SH-SY5Y (cell line): Measurements from ENCODE around the gene THADA.

Source experiments
- GATA2 ChIP-seq: IDR thresholded peaks from 2 replicates; pipeline ENCODE4 v1.6.1; 2011; ENCODE audit warnings: mild to moderate bottlenecking, low read depth, low read length
- GATA3 ChIP-seq: IDR thresholded peaks from 2 replicates; pipeline ENCODE4 v1.6.1; 2011; ENCODE audit warnings: low read depth, mild to moderate bottlenecking, low read length, moderate library complexity

THADA gene

DNA sequence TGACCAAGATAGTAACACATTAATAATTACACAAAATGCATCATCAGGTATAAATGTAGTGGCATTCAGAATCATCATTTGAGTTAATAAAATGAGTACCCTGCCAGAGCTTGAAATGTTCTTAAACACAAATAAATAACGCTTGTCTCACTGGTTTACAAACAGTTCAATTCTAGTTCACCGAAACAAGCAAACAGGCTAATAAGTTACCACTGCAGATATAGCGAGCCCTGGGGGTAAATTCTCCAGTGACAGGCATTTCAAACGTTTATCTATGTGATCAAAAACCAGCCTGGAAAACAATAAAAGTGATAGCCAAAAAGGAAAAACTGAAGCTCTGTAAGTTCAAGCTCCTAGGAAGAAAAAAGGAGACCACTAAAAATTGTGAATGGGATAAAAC is 152.6 kb downstream of the THADA start:
- TF ChIP-seq GATA3 (peak; percentile 79), GATA2 (peak; percentile 57; the same call in 1 of the 2 replicates)

GRCh38 chr2:43441195-43441594 is 154.6 kb downstream of the THADA start:
- TF ChIP-seq GATA3 (no peak), GATA2 (no peak)

DNA sequence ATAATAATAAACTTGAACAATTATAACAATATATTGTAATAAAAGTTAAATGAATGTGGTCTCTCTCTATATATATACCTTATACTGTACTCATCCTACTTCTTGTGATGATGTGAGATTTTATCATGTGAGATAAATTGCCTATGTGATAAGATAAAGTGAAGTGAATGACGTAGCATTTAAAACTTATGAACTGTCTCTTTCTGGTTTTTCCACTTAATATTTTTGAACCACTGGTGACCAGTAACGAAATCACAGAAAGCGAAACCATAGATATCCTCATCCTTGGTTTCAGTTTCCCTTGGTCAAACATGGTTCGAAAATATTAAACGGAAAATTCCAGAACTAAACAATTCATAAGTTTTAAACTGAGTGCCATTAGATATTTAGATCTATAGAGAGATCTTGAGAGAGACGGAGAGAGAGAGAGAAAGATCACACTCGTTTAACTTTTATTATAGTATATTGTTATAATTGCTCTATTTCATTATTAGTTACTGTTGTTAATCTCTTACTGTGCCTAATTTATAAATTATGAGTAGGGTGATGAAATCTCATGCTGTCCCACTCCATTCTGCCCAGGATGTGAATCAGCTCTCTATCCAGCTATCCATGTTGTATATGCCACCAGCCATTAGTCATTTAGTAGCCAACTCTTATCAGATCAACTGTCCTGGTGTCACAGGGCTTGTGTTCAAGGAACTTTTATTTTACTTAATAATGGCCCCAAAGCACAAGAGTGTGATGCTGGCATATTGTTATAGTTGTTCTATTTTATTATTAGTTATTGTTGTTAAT is 156.8 kb downstream of the THADA start:
- TF ChIP-seq GATA3 = no peak
- no peak for TF ChIP-seq GATA2

DNA sequence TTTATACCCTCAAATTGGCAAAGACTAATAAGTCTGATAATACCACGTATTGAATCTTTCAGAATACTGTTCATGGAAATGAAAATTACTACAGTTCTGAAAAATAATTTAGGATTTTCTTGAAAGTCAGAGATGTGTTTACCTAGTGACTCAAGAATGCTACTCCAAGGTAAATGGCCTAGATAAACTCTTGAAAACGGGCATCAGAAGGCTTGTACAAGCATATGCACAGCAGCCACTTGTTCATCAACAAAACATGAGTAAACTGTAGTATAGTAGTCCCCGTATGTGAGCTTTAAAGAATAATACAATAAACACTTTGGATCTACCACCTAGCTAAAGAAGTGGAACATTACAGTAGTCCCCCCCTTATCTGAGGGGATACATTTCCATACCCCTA is 157.5 kb downstream of the THADA start:
- TF ChIP-seq GATA3 = no peak
- TF ChIP-seq GATA2 = no peak

GRCh38 chr2:43437363-43437762 is 158.5 kb downstream of the THADA start:
- no peak for TF ChIP-seq GATA3
- TF ChIP-seq GATA2 = no peak

DNA sequence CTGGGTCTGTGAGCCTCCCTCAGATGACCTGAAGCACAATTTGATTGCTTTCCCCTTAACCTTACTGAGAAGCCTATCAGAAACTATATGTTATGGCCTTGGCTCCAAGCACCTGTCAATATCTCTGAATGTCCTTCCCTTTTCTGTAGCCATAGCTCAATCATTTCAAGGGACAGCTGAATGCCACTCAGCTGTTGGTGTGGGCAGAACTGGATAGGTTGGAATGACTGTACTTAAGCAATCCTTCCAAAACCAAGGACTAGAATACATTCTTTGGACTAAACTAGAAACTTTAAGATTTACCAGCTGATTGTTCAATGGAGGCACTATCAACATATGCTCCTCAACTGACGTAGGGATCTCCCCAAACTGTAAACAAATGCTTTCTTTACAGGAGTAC is 159.4 kb downstream of the THADA start:
- TF ChIP-seq GATA3 (no peak), GATA2 (no peak)

DNA sequence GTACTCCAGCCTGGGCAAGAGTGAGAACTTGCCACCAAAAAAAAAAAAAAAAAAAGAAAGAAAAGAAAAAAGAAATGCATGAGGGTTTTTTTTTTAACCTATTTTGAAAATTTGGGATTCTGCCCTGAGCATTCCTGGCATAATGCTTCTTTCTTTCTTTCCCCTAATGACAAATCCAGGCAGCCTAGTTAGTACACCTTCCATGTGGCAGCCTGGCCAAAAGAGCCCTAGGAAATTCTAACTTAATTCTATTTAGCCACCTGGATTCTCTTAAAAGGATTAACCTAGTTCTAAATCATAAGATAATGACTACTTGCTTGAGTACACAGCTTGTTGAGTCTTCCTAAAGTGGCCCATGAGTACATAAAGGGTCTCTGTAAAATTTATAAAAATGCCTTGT is 160.1 kb downstream of the THADA start:
- no peak for TF ChIP-seq GATA2
- TF ChIP-seq GATA3 = no peak

DNA sequence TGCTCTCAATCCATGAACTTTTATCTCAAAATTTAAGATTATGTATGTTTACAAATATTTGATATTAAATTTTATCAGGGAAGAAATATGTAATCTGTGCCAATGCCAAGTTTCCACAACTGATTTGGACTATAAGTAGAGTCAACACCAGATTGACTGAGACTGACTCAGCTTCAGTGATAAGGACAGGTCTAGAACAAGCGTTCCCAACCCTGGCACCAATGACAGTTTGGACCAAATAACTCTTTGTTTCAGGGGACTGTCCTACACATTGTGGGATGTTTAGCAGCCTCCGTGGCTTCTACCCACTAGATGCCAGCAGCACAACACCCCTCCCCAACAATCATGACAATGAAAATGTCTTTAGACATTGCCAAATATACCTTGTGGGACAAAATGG is 165.3 kb downstream of the THADA start:
- TF ChIP-seq GATA2 (no peak), GATA3 (no peak)

DNA sequence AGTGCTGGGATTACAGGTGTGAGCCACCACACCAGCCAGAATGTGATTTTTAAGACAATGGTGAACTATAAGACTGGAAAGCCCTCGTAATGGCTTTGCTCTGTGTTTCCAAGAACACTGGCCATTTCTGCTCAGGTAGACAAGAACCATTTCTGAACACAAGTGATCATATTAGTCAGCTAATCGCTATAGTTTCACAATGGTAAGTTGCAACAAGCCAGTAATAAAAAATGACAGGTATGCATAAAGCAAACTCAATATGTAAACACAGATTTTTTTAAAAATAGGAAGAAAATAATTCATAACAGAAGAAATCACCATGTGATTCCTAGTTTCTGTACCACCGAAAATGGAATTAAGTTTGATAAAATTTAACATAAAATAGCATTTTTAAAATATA is 166.5 kb downstream of the THADA start:
- no peak for TF ChIP-seq GATA3
- no peak for TF ChIP-seq GATA2

DNA sequence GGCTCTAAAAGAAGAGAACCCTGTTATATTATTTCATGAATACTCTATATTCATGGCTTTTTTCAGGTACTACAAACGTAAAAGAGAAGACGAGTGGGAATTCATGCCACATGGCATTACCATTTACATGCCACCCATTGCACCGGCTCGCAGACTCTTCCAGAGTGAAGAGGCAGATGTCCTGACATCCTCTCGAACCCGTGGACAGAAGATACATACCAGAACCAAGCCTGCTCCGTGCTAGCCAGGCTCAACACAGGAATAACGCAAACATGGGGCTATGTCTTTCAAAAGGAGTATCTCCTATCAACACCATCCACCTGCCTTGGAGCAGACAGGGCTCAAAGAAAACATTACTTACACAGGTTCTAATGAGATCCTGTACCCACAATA is 168.8 kb downstream of the THADA start:
- TF ChIP-seq GATA2 (no peak), GATA3 (no peak)

GRCh38 chr2:43426305-43427031 is 169.4 kb downstream of the THADA start:
- peak; percentile 96 for TF ChIP-seq GATA2
- peak; percentile 92 for TF ChIP-seq GATA3

- TF ChIP-seq GATA2 (no peak), GATA3 (no peak)
These were observed 170.2 kb downstream of the THADA start for GRCh38 chr2:43425659-43426058.

DNA sequence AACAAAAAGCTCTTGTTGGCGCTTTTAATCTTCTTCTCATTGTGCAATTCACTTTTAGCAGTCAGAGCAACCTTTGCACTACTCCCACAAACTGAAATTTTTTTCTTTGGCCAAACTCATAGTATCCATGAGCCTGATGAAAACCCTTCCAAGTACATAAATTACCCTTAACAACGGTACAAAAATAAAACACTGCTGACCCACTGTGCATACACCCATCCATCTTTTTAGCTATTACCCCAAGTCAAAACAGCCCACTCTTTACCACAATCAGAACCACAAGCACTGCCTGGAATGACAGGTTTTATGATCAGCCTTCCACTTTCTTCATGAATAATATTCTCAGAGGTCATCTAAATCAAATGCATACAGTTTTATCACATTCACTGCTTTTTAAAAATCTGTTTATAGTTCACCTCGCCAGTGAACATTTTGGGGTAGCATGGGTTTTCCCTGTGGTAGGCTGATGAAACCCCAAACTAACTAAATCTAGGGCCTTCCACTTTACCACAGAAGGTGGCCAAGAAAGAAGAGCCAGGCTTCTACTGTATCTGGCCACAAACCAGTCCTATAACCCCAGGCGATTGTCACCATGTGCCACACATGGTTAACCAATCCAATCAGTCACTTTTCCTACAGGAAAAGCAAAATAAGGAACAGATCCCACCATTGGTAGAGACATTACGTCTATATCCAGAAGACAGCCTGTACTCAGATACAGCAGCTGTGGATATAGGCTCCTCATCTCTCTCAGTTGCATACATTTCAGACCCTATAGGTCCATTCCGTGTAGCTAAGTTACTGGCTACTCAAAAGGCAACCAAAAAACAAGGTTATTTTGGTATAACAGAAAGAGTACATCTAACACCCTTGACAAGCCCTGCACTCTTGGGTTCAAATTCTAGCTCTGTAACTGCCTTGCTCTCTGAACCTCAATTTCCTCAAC is 171.3 kb downstream of the THADA start:
- TF ChIP-seq GATA2 = no peak
- no peak for TF ChIP-seq GATA3

- no peak for TF ChIP-seq GATA3
- no peak for TF ChIP-seq GATA2
These were observed 171.9 kb downstream of the THADA start for GRCh38 chr2:43423941-43424261.

DNA sequence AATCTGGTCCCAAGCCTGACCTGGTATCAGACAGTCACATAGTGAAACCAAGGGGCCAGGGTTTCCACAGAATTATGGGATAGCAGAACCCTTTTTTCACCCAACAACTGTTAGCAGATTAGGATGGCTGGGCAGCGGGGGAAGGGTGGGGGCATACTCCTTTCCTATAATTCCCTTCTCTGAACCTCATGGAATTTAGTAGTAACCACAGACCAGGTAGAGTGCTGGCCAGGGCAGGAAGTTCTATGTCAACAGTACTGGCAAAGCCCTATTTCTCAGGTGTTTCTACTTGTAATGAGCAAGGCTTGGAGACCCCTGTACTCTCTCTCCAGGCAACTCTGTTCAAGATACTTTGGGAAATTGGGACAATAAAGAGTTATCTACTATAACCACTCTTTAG is 174.6 kb downstream of the THADA start:
- TF ChIP-seq GATA2 (no peak), GATA3 (no peak)
